ENCODE data around the gene FGFBP3.

GRCh38 chr10:91865562-91866081 lies 43.7 kb downstream of the FGFBP3 start:
- TF ChIP-seq CTCF (IDR thresholded peaks at IDR 0.05; ENCODE audit: low read depth, low read length) (no peak), MYC (IDR thresholded peaks at IDR 0.05; ENCODE audit: low read depth, low read length) (no peak), POLR2A (IDR thresholded peaks at IDR 0.05; ENCODE audit: extremely low read depth, insufficient read length) (no peak)
